H9 (cell line): Measurements from ENCODE around the gene NPIPA2. TPM values are rescaled to one million over a fixed set of nuclear protein-coding genes. Genes with fewer than 3 reads are reported as not detected.
"Not testable (repeated sequence)": the region's sequence is repeated elsewhere in the genome, so short reads cannot be mapped to it uniquely, and the experiment has no call there.

Source experiments
- DNase-seq: peaks from one replicate; pipeline ENCODE4 v3.0.0-alpha.2; 2017
- H2AFZ ChIP-seq: one replicate; pipeline ENCODE4 v1.6.1; 2013; ENCODE audit warnings: mild to moderate bottlenecking, low read length, control low read depth, moderate library complexity
- H2AK5ac ChIP-seq: 2 replicates; pipeline ENCODE4 v1.6.1; 2013; ENCODE audit warnings: low read length, control low read depth, mixed read lengths; ENCODE audit not compliant: insufficient read length
- H2BK120ac ChIP-seq: one replicate; pipeline ENCODE4 v1.6.1; 2013; ENCODE audit warnings: low read depth, mild to moderate bottlenecking, low read length, control low read depth, inconsistent platforms; ENCODE audit not compliant: poor library complexity, severe bottlenecking
- H2BK12ac ChIP-seq: 2 replicates; pipeline ENCODE4 v1.6.1; 2013; ENCODE audit warnings: low read length, control low read depth, mixed read lengths, low read depth; ENCODE audit not compliant: insufficient read length
- H2BK15ac ChIP-seq: 2 replicates; pipeline ENCODE4 v1.6.1; 2013; ENCODE audit warnings: low read depth, low read length, control low read depth
- H2BK20ac ChIP-seq: one replicate; pipeline ENCODE4 v1.6.1; 2013; ENCODE audit warnings: low read depth, mild to moderate bottlenecking, low read length, control low read depth, inconsistent platforms; ENCODE audit not compliant: poor library complexity, severe bottlenecking
- H2BK5ac ChIP-seq: 2 replicates; pipeline ENCODE4 v1.6.1; 2013; ENCODE audit warnings: low read length, control low read depth, mixed read lengths; ENCODE audit not compliant: insufficient read length
- H3K14ac ChIP-seq: 2 replicates; pipeline ENCODE4 v1.6.1; 2013; ENCODE audit warnings: low read length, control low read depth; ENCODE audit not compliant: insufficient read depth
- H3K18ac ChIP-seq: 2 replicates; pipeline ENCODE4 v1.6.1; 2013; ENCODE audit warnings: low read depth, mild to moderate bottlenecking, mixed read lengths, low read length, control low read depth; ENCODE audit not compliant: insufficient read length
- H3K23ac ChIP-seq: 2 replicates; pipeline ENCODE4 v1.6.1; 2013; ENCODE audit warnings: low read length, control low read depth, mixed read lengths, low read depth; ENCODE audit not compliant: insufficient read length
- H3K23me2 ChIP-seq: 2 replicates; pipeline ENCODE4 v1.6.1; 2013; ENCODE audit warnings: low read depth, mild to moderate bottlenecking, mixed read lengths, low read length, control low read depth; ENCODE audit not compliant: insufficient read length, poor library complexity, severe bottlenecking
- H3K27ac ChIP-seq: 2 replicates; pipeline ENCODE4 v1.5.1; 2013; ENCODE audit warnings: low read length, control low read depth, mixed read lengths, low read depth; ENCODE audit not compliant: insufficient read length
- H3K27me3 ChIP-seq: 2 replicates; pipeline ENCODE4 v1.6.1; 2013; ENCODE audit warnings: low read length, control low read depth, inconsistent platforms; ENCODE audit not compliant: insufficient read depth
- H3K4ac ChIP-seq: 2 replicates; pipeline ENCODE4 v1.6.1; 2013; ENCODE audit warnings: low read depth, mild to moderate bottlenecking, control low read depth, inconsistent platforms, low read length, moderate library complexity
- H3K4me1 ChIP-seq: 2 replicates; pipeline ENCODE4 v1.6.1; 2013; ENCODE audit warnings: low read length, control low read depth, inconsistent platforms; ENCODE audit not compliant: insufficient read depth
- H3K4me2 ChIP-seq: 2 replicates; pipeline ENCODE4 v1.6.1; 2013; ENCODE audit warnings: low read length, control low read depth, mixed read lengths; ENCODE audit not compliant: insufficient read length, insufficient read depth
- H3K56ac ChIP-seq: 2 replicates; pipeline ENCODE4 v1.6.1; 2013; ENCODE audit warnings: low read depth, mild to moderate bottlenecking, mixed read lengths, low read length, control low read depth; ENCODE audit not compliant: insufficient read length
- H3K79me1 ChIP-seq: 2 replicates; pipeline ENCODE4 v1.6.1; 2013; ENCODE audit warnings: low read depth, mild to moderate bottlenecking, moderate library complexity, low read length, control low read depth, inconsistent platforms; ENCODE audit not compliant: insufficient read depth, poor library complexity, severe bottlenecking
- H3K79me2 ChIP-seq: 2 replicates; pipeline ENCODE4 v1.6.1; 2013; ENCODE audit warnings: low read length, control low read depth, inconsistent platforms; ENCODE audit not compliant: insufficient read depth
- H3K9ac ChIP-seq: 2 replicates; pipeline ENCODE4 v1.6.1; 2013; ENCODE audit warnings: low read length, control low read depth, mixed read lengths; ENCODE audit not compliant: insufficient read length; ENCODE audit errors: extremely low read depth
- H3K9me3 ChIP-seq: one replicate; pipeline ENCODE4 v1.6.1; 2013; ENCODE audit warnings: low read depth, low read length, inconsistent platforms; ENCODE audit not compliant: control insufficient read depth
- H3T11ph ChIP-seq: one replicate; pipeline ENCODE4 v1.6.1; 2013; ENCODE audit warnings: mild to moderate bottlenecking, low read length, control low read depth, inconsistent platforms
- H4K20me1 ChIP-seq: one replicate; pipeline ENCODE4 v1.6.1; 2013; ENCODE audit not compliant: control insufficient read depth, insufficient read length, insufficient read depth
- H4K5ac ChIP-seq: 2 replicates; pipeline ENCODE4 v1.6.1; 2013; ENCODE audit warnings: low read depth, mild to moderate bottlenecking, mixed read lengths, low read length, control low read depth; ENCODE audit not compliant: insufficient read length
- H4K8ac ChIP-seq: replicated peaks from 2 replicates; pipeline ENCODE4 v1.6.1; 2013; ENCODE audit warnings: low read length, control low read depth, mixed read lengths, low read depth; ENCODE audit not compliant: insufficient read length
- H4K91ac ChIP-seq: 2 replicates; pipeline ENCODE4 v1.6.1; 2013; ENCODE audit warnings: low read depth, mild to moderate bottlenecking, moderate library complexity, mixed read lengths, low read length, control low read depth; ENCODE audit not compliant: insufficient read length
- H3K27ac Mint-ChIP-seq, 3 experiments: 2 replicates in 2 of 3; 3 replicates in 1 of 3; pipeline ENCODE4 v1.8.0; 2020 to 2021; ENCODE audit warnings: mixed read lengths in 3 of 3, mild to moderate bottlenecking in 1 of 3, moderate library complexity in 1 of 3
- H3K27me3 Mint-ChIP-seq: 2 replicates; pipeline ENCODE4 v1.8.0; 2021; ENCODE audit warnings: low read depth, mild to moderate bottlenecking, moderate library complexity, mixed read lengths
- H3K36me3 Mint-ChIP-seq, 3 experiments: 2 replicates in 2 of 3; 3 replicates in 1 of 3; pipeline ENCODE4 v1.8.0; 2020 to 2021; ENCODE audit warnings: low read depth in 3 of 3, mixed read lengths in 3 of 3; ENCODE audit not compliant: insufficient read depth in 1 of 3
- H3K4me1 Mint-ChIP-seq, 2 experiments: 2 replicates each; pipeline ENCODE4 v1.8.0; 2020; ENCODE audit warnings: mixed read lengths in 2 of 2
- H3K4me3 Mint-ChIP-seq, 2 experiments: 2 replicates in 1 of 2; 3 replicates in 1 of 2; pipeline ENCODE4 v1.8.0; 2020 to 2021; ENCODE audit warnings: mild to moderate bottlenecking in 2 of 2, mixed read lengths in 2 of 2, moderate library complexity in 1 of 2
- H3K9me3 Mint-ChIP-seq, 2 experiments: 2 replicates in 1 of 2; 3 replicates in 1 of 2; pipeline ENCODE4 v1.8.0; 2020; ENCODE audit warnings: mild to moderate bottlenecking in 2 of 2, mixed read lengths in 2 of 2, moderate library complexity in 1 of 2
- WGBS: extraction: QIAGEN DNeasy Blood & Tissue Kit; methylation state at CpG from one replicate; pipeline ENCODE4 v1.1.7; 2013; ENCODE audit warnings: missing lambda C conversion rate, low lambda C conversion rate, mixed read lengths; ENCODE audit not compliant: insufficient read length; ENCODE audit errors: extremely low coverage; 5-methylcytosine and 5-hydroxymethylcytosine counted together
- total RNA-seq: library from RNA; stranded (reverse); gene quantifications from 2 replicates; pipeline ENCODE4 v1.2.1, GENCODE V29; 2021

The NPIPA2 gene
- total RNA-seq, 1 experiment from 2014 or later: 16.6 TPM

GRCh38 chr16:14701859-14702258 is 40.5 kb upstream of the NPIPA2 start:
- not testable (repeated sequence) for H2BK120ac ChIP-seq, H3K27me3 Mint-ChIP-seq, H3K36me3 Mint-ChIP-seq, H2AK5ac ChIP-seq, H3K4me3 Mint-ChIP-seq, H4K20me1 ChIP-seq, H4K91ac ChIP-seq, H3K4me2 ChIP-seq, H3T11ph ChIP-seq, H3K56ac ChIP-seq, H3K9me3 Mint-ChIP-seq, H3K79me2 ChIP-seq, H3K14ac ChIP-seq, H2AFZ ChIP-seq, H4K8ac ChIP-seq, H3K4me1 ChIP-seq, DNase-seq, H3K27ac ChIP-seq, H3K9me3 ChIP-seq, H4K5ac ChIP-seq, H2BK20ac ChIP-seq, H3K4me1 Mint-ChIP-seq, H3K4ac ChIP-seq, H3K9ac ChIP-seq, H3K27ac Mint-ChIP-seq, H3K27me3 ChIP-seq, H3K79me1 ChIP-seq, H3K23me2 ChIP-seq, H2BK15ac ChIP-seq, H3K18ac ChIP-seq, H2BK5ac ChIP-seq, H2BK12ac ChIP-seq, H3K23ac ChIP-seq
- no CpG with 5 or more reads among the region's 7 CpGs for WGBS

- H3K79me1 ChIP-seq, H4K20me1 ChIP-seq, H2BK5ac ChIP-seq, H3K9me3 Mint-ChIP-seq, H3K27me3 Mint-ChIP-seq, H3K27me3 ChIP-seq, H3K27ac ChIP-seq, H4K8ac ChIP-seq, H3K79me2 ChIP-seq, H3K14ac ChIP-seq, H3K4me2 ChIP-seq, H3K56ac ChIP-seq, H4K91ac ChIP-seq, H4K5ac ChIP-seq, H3K23ac ChIP-seq, H3K4ac ChIP-seq, H2AK5ac ChIP-seq, H2BK15ac ChIP-seq, DNase-seq, H2BK12ac ChIP-seq, H3K4me1 ChIP-seq, H2AFZ ChIP-seq, H3K9me3 ChIP-seq, H3K9ac ChIP-seq, H3K4me1 Mint-ChIP-seq, H3K4me3 Mint-ChIP-seq, H3K27ac Mint-ChIP-seq, H2BK120ac ChIP-seq, H3K23me2 ChIP-seq, H2BK20ac ChIP-seq, H3K18ac ChIP-seq, H3T11ph ChIP-seq, H3K36me3 Mint-ChIP-seq: not testable (repeated sequence)
- no CpG with 5 or more reads among the region's 11 CpGs for WGBS
These were observed 39.7 kb upstream of the NPIPA2 start for GRCh38 chr16:14702672-14703071.
